ENCODE measurements around the gene CLMP. TPM values are rescaled to one million over a fixed set of nuclear protein-coding genes. Genes with fewer than 3 reads are reported as not detected.
"Not testable (repeated sequence)": the region's sequence is repeated elsewhere in the genome, so short reads cannot be mapped to it uniquely, and the experiment has no call there.

CLMP gene
- total RNA-seq, 1 donor from 2014 or later, result under 0.01 TPM

GRCh38 chr11:123084454-123084853 is 110.6 kb downstream of the CLMP start:
- DNase-seq (ENCODE audit: low read depth in 2 of 2), result no peak

- DNase-seq (ENCODE audit: low read depth in 2 of 2), result peak; percentile 98 to 99
Measured at GRCh38 chr11:123083623-123084029, 111.4 kb downstream of the CLMP start.

- DNase-seq (ENCODE audit: low read depth in 2 of 2), result peak in 1 of 2 donors; percentile 14
Measured at GRCh38 chr11:123082977-123083376, 112.1 kb downstream of the CLMP start.

GRCh38 chr11:123080015-123080414 is 115.0 kb downstream of the CLMP start:
- no peak for DNase-seq (ENCODE audit: low read depth in 2 of 2)

GRCh38 chr11:123076484-123076883 is 118.6 kb downstream of the CLMP start:
- DNase-seq (ENCODE audit: low read depth in 2 of 2), result no peak

GRCh38 chr11:123073343-123074057 is 121.5 kb downstream of the CLMP start:
- no peak for DNase-seq (ENCODE audit: low read depth in 2 of 2)

- DNase-seq (ENCODE audit: low read depth in 2 of 2), result no peak
Measured at GRCh38 chr11:123072762-123073161, 122.3 kb downstream of the CLMP start.

GRCh38 chr11:123072332-123072761 is 122.7 kb downstream of the CLMP start:
- DNase-seq (ENCODE audit: low read depth in 2 of 2), result no peak

GRCh38 chr11:123069908-123070821 is 124.9 kb downstream of the CLMP start:
- no peak for DNase-seq (ENCODE audit: low read depth in 2 of 2)

- no peak for DNase-seq (ENCODE audit: low read depth in 2 of 2)
Measured at GRCh38 chr11:123065621-123066020, 129.4 kb downstream of the CLMP start.

- DNase-seq (ENCODE audit: low read depth in 2 of 2), result peak; percentile 18 to 27
Measured at GRCh38 chr11:123063826-123064657, 131.0 kb downstream of the CLMP start.

- DNase-seq (ENCODE audit: low read depth in 2 of 2), result peak; percentile 52 to 66
Measured at GRCh38 chr11:123062892-123063825, 131.9 kb downstream of the CLMP start.

- peak; percentile 97 to 100 for DNase-seq (ENCODE audit: low read depth in 2 of 2)
Measured at GRCh38 chr11:123062158-123062891, 132.7 kb downstream of the CLMP start.

- DNase-seq (ENCODE audit: low read depth in 2 of 2), result peak; percentile 20 to 66
Measured at GRCh38 chr11:123061403-123062157, 133.5 kb downstream of the CLMP start, which contains the start of gene HSPA8. TSS of gene HSPA8 (minus strand) at chr11:123062136. CDS start at chr11:123061324, 812 bp downstream.

- no peak for DNase-seq (ENCODE audit: low read depth in 2 of 2)
Measured at GRCh38 chr11:123060277-123061000, 134.6 kb downstream of the CLMP start.

GRCh38 chr11:123059041-123059920 is 135.8 kb downstream of the CLMP start:
- not testable (repeated sequence) for DNase-seq (ENCODE audit: low read depth in 2 of 2)

- no peak for DNase-seq (ENCODE audit: low read depth in 2 of 2)
Measured at GRCh38 chr11:123057661-123058305, 137.3 kb downstream of the CLMP start.

All from dermis microvascular lymphatic vessel endothelial cell (primary cell).